Gastrocnemius medialis (tissue), 4 donors: ENCODE results near the gene TMEM164. TPM values are rescaled to one million over a fixed set of nuclear protein-coding genes. Genes with fewer than 3 reads are reported as not detected.

Experiments
- ATAC-seq, 2 donors: fragments of 150-250 bp; one replicate each; pipeline ENCODE4 v1.9.1; 2016
- DNase-seq, 2 donors: peaks; one replicate each; pipeline ENCODE4 v3.0.0-alpha.2; 2019
- H3K27ac ChIP-seq, 4 donors: fragments of 200-600 bp; sonication (generic); 1 replicate in 1 of 4; 2 replicates in 3 of 4; pipeline ENCODE4 v1.5.1; 2016 to 2018; ENCODE audit warnings: mild to moderate bottlenecking in 2 of 4, moderate library complexity in 1 of 4
- H3K27me3 ChIP-seq, 3 donors: fragments of 200-600 bp; sonication (generic) in 2 of 3; 1 replicate in 1 of 3; 2 replicates in 2 of 3; pipeline versions ENCODE4 v1.5.1 to v1.6.0; 2016 to 2019; ENCODE audit warnings: mild to moderate bottlenecking in 1 of 3, moderate library complexity in 1 of 3
- H3K36me3 ChIP-seq, 2 donors: fragments of 200-600 bp; sonication (generic) in 1 of 2; one replicate each; pipeline ENCODE4 v1.5.1; 2017 to 2018
- H3K4me1 ChIP-seq, 2 donors: fragments of 200-600 bp; sonication (generic) in 1 of 2; one replicate each; pipeline ENCODE4 v1.5.1; 2016 to 2017; ENCODE audit warnings: mild to moderate bottlenecking in 2 of 2
- H3K4me3 ChIP-seq, 4 donors: fragments of 200-600 bp; sonication (generic) in 3 of 4; 1 replicate in 1 of 4; 2 replicates in 3 of 4; pipeline ENCODE4 v1.5.1; 2016 to 2019; ENCODE audit warnings: mild to moderate bottlenecking in 2 of 4
- H3K9me3 ChIP-seq, 3 donors: fragments of 200-600 bp; sonication (generic) in 2 of 3; 1 replicate in 1 of 3; 2 replicates in 2 of 3; pipeline ENCODE4 v1.5.1; 2016 to 2019
- POLR2A ChIP-seq, 2 donors: fragments of 450-650 bp; IDR thresholded peaks; one replicate each; pipeline ENCODE4 v1.6.1; 2017; ENCODE audit warnings: antibody characterized with exemption in 2 of 2, mild to moderate bottlenecking in 2 of 2, moderate library complexity in 2 of 2
- in situ Hi-C, 4 donors: fragments of 200-750 bp; cut with MboI; loops; one replicate each; pipeline versions ENCODE4 v1.15.0 to v1.8.0; 2017; ENCODE audit warnings: low sequenced_read_pairs in 4 of 4
- intact Hi-C: fragments of 100-400 bp; cut with DNase I; formaldehyde crosslinking; loops from one replicate; pipeline ENCODE4 v1.15.1; 2023; ENCODE audit warnings: low total_unique reads
- total RNA-seq, 4 donors: library from RNA; depleted of rRNA; stranded (reverse); fragments of >200 nt; gene quantifications; one replicate each; pipeline versions ENCODE4 v1.1.0 to v1.2.3, GENCODE V29; 2016
- TF ChIP-seq, protein P1 (sequence below), 5 experiments: fragments of 450-650 bp in 3 of 5; fragments of 200-600 bp in 2 of 5; sonication (generic) in 2 of 5; IDR thresholded peaks in 4 of 5; conservative IDR thresholded peaks in 1 of 5; 1 replicate in 4 of 5; 2 replicates in 1 of 5; pipeline ENCODE4 v1.5.1; 2016 to 2019; ENCODE audit warnings: antibody characterized with exemption in 5 of 5, mild to moderate bottlenecking in 3 of 5, moderate library complexity in 3 of 5

The TMEM164 gene
- total RNA-seq, 4 donors from 2014 or later: 40.1 to 61.2 (median 47.3) TPM

DNA sequence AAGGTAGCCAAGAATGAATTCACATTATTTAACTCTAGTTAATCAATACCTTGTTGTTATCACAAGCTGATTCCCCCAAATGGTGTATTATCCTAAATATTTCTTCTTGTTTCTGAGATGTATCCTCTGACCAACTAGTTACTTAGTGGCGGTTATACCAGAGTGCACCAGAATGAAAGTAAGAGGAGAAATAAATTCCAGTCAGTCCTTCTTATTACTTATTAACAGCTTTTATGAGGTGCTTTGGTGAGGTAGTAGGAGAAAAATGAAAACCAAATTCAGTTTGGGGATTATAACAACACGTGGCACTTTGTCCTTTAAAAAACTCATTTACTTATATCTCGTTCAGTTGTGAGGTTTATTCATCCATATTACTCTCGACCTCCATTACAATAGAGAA is 213.1 kb downstream of the TMEM164 start:
- ATAC-seq: no peak
- Histone ChIP-seq H3K27me3 (no peaks in the 10 kb centered on the region), H3K4me3 (no peak overlapping the region), H3K36me3 (no peaks in the 10 kb centered on the region), H3K4me1 (no peaks in the 10 kb centered on the region), H3K9me3 (no peaks in the 10 kb centered on the region), H3K27ac (no peak overlapping the region)
- DNase-seq: no peak
- in situ Hi-C loops (no loop called here), intact Hi-C loops (no loop called here)
- TF ChIP-seq, protein P1, sequence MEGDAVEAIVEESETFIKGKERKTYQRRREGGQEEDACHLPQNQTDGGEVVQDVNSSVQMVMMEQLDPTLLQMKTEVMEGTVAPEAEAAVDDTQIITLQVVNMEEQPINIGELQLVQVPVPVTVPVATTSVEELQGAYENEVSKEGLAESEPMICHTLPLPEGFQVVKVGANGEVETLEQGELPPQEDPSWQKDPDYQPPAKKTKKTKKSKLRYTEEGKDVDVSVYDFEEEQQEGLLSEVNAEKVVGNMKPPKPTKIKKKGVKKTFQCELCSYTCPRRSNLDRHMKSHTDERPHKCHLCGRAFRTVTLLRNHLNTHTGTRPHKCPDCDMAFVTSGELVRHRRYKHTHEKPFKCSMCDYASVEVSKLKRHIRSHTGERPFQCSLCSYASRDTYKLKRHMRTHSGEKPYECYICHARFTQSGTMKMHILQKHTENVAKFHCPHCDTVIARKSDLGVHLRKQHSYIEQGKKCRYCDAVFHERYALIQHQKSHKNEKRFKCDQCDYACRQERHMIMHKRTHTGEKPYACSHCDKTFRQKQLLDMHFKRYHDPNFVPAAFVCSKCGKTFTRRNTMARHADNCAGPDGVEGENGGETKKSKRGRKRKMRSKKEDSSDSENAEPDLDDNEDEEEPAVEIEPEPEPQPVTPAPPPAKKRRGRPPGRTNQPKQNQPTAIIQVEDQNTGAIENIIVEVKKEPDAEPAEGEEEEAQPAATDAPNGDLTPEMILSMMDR (IDR thresholded peaks at IDR 0.05 in 4 of 5, conservative IDR thresholded peaks at IDR 0.05 in 1 of 5): no peak
- TF ChIP-seq POLR2A (IDR thresholded peaks at IDR 0.05): no peak

DNA sequence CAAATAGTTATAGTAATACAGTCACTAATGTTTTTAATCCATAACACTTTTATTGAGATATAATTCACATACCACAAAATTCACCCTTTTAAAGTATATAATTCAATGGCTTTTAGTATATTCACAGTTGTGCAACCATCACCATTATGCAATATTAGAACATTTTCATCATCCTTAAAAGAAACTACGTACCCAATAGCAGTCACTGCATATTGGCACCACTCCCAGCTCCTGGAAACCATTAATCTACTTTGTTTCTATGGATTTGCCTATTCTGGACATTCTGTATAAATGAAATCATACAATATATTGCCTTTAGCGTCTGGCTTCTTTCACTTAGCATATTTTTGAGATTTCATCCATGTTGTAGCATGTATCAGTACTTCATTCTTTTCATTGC is 215.7 kb downstream of the TMEM164 start:
- H3K4me3 ChIP-seq: no peak overlapping the region
- intact Hi-C loops: no loop called here
- H3K4me1 ChIP-seq: no peaks in the 10 kb centered on the region
- no peaks in the 10 kb centered on the region for H3K9me3 ChIP-seq
- no peaks in the 10 kb centered on the region for H3K27me3 ChIP-seq
- DNase-seq: no peak
- no peak overlapping the region for H3K27ac ChIP-seq
- in situ Hi-C loops: no loop called here
- H3K36me3 ChIP-seq: no peaks in the 10 kb centered on the region
- no peak for ATAC-seq
- TF ChIP-seq, protein P1 (IDR thresholded peaks at IDR 0.05 in 4 of 5, conservative IDR thresholded peaks at IDR 0.05 in 1 of 5): no peak
- no peak for TF ChIP-seq POLR2A (IDR thresholded peaks at IDR 0.05)

DNA sequence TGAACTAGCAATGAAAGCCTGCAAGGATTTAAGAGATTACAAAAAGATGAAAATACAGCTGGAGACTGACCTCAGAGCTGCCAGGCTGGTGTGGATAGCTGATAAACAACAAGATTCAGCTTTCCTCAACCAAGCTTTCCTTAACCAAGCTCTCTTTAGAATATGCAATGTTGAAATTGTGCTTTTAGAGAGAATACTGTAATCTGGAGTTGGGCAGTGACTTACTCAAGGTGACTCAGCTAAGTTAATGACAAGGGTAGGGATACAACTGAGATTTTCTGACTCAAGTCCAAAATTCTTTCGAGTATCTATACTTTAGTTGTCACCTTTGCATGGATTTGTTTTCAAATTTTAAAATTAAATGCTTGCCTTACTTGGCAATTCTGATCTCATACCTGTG is 217.0 kb downstream of the TMEM164 start:
- in situ Hi-C loops (no loop called here), intact Hi-C loops (no loop called here)
- H3K36me3 ChIP-seq: no peaks in the 10 kb centered on the region
- no peaks in the 10 kb centered on the region for H3K27me3 ChIP-seq
- H3K4me1 ChIP-seq: no peaks in the 10 kb centered on the region
- ATAC-seq: no peak
- H3K9me3 ChIP-seq: no peaks in the 10 kb centered on the region
- TF ChIP-seq POLR2A (IDR thresholded peaks at IDR 0.05): no peak
- TF ChIP-seq, protein P1 (IDR thresholded peaks at IDR 0.05 in 4 of 5, conservative IDR thresholded peaks at IDR 0.05 in 1 of 5): no peak
- H3K27ac ChIP-seq: no peak overlapping the region
- no peak for DNase-seq
- no peak overlapping the region for H3K4me3 ChIP-seq

DNA sequence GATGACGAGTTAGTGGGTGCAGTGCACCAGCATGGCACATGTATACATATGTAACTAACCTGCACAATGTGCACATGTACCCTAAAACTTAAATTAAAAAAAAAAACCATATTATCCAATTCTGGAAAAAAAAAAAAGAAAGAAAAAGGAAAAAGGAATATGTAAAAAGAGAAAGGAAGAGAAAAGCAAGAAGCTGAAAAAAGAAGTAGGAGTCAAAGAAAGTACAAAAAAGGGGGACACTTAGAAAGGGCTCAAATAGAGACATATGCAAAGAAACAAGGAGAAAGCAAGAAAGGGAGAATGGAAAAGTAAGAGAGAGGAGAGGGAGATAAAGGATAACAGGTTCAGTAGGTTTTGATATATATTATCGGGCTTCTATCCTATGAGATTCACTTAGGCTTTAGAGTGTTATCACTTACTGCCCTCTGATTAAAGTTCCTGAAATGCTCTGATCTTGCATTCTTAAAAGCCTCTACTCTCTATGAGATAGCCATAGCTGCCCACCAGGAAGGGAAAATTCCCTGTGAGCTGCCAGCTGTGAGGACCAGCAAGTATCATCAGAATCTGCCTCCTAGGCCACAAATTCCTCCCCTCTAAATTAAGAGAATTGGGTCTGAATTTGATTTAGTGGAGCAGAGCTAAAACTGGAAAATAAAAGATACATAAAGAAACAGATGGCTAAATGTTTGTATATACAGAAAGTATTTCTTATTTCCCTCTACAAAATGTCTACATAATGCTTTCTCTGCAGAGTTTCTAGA is 219.8 kb downstream of the TMEM164 start:
- H3K9me3 ChIP-seq: no peaks in the 10 kb centered on the region
- in situ Hi-C loops (no loop called here), intact Hi-C loops (no loop called here)
- no peaks in the 10 kb centered on the region for H3K4me1 ChIP-seq
- H3K27ac ChIP-seq: no peak overlapping the region
- DNase-seq: no peak
- ATAC-seq: no peak
- TF ChIP-seq, protein P1 (IDR thresholded peaks at IDR 0.05 in 4 of 5, conservative IDR thresholded peaks at IDR 0.05 in 1 of 5): no peak
- no peak for TF ChIP-seq POLR2A (IDR thresholded peaks at IDR 0.05)
- no peaks in the 10 kb centered on the region for H3K27me3 ChIP-seq
- no peak overlapping the region for H3K4me3 ChIP-seq
- no peaks in the 10 kb centered on the region for H3K36me3 ChIP-seq
